HG03457 (cell line): Measurements from ENCODE around the gene PRM2.
"Not testable (repeated sequence)": the region's sequence is repeated elsewhere in the genome, so short reads cannot be mapped to it uniquely, and the experiment has no call there.

Experiments
- ATAC-seq: cut with Tn5 transposase; IDR thresholded peaks from one replicate; pipeline ENCODE4 v1.9.1; 2021; ENCODE audit warnings: moderate number of reproducible peaks; ENCODE audit not compliant: unreplicated experiment

Gene PRM2

GRCh38 chr16:11307639-11308492 lies 31.6 kb upstream of the PRM2 start:
- ATAC-seq = no peak

- no peak for ATAC-seq
Observed at GRCh38 chr16:11306997-11307638, 30.8 kb upstream of the PRM2 start.

DNA sequence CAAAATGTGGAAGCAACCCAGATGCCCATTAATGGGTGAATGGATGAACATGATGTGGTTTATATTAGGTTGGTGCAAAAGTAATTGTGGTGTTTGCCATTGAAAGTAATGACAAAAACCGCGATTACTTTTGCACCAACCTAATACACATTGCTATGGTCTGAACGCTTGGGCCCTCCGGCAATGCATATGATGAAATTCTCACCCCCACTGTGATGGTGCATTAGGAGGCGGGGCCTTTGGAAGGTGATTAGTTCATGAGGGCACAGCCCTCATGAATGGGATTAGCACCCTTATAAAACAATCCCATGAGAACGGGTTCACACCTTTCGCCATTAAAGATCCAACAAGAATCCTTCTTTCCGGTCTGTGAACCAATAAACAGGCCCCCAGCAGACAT lies 30.1 kb upstream of the PRM2 start:
- ATAC-seq = no peak

DNA sequence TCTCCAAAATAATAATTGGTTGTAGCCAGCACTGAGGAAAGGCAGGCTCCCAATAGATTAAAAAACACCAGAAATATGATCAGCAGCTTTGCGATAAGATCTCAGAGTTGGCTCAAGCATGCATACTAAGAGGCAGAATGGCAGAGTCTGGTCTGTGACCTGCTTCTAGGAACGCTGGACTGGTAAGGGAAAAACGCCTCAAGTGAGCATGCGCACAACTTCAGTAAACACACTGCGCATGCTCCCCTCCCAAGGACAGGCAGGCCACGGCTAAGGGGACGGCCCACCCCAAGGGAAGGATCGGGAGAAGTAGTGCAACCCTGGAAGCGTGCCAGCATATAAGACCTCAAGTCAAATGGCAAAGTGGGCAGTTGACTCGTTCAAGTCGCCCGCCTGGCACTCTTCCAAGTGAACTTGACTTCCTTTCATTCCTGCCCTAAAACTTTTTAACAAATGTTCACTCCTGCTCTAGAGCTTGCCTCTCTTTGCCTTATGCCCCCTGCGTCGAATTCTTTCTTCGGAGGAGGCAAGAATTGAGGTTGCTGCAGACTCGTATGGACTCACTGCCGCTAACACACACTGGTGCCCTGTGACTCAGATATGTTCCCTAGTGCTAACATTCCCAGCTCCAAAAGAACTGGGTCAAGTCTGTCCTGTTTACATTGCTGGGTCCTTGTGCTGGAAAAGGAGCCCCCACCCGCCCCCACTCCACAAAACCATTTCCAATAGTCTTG lies 27.3 kb upstream of the PRM2 start:
- ATAC-seq = no peak

DNA sequence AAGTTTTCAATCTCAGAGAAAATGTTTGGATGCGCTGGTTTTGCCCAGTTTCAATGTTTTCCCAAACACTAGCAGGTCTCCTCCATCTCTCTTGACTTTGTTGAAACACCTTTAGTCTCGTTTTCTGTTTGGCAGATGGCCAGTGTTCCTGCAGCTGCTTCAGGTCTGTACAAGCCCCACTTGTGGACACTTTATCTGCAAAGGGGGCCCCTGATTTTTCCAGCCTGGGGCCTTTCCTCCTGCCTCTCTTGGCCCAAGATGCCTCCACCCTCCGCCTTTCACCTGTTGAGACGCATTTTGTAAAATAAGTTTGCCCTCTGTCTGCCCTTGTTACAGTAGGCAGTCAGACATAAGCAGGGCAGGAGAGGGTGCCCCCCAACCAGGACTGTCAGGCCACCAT lies 26.7 kb upstream of the PRM2 start:
- ATAC-seq = no peak

- ATAC-seq = no peak
Observed at GRCh38 chr16:11301645-11302501, 25.6 kb upstream of the PRM2 start.

DNA sequence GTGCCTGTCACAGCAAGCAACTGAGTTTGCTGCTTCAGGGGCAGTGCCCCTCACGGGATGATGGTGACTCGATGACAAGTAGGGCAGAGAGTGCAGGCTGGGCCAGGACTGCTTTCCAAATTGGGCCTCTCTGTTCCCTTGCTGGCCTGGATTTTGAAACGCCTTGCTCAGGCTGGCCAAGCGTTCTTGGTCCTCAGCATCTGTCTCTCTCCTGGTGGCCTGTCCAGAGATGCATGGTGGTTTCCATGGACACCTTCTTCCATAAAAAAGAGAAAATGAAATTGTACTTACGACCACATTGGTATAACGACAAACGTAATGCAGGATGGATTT lies 24.2 kb upstream of the PRM2 start:
- ATAC-seq = no peak

DNA sequence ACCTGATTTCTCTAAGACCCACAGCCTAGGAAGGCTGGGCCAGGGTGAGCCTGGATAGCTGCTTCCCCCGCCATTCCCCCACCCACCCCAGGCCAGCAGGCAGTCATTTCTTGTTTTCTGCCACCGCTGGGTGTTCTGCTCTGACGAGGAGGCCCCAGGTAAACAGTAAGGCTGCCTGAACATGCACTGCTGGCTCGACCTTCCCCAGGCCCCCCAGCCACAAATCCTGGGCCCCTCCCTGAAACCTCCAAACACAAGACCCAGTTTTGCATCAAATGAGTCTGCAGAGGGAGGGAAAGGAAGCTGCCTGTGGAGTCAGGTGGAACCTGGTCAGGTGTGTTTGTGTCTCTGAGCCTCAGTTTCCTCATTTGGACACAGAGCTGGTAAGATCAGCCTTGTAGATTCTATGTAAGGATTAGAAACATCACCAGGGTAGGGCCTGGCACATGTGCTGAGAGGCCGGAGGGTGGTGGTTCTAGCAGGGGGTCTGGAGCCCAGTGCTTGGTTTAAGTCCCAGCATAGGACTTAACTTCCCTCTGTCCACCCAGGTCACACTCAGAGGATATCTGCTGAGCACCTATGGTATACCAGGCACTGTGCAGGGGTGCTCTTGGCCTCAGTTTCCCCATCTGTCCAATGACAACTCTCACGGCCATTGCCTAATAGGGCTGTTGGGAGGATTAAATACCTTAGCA lies 23.7 kb upstream of the PRM2 start:
- ATAC-seq = no peak

DNA sequence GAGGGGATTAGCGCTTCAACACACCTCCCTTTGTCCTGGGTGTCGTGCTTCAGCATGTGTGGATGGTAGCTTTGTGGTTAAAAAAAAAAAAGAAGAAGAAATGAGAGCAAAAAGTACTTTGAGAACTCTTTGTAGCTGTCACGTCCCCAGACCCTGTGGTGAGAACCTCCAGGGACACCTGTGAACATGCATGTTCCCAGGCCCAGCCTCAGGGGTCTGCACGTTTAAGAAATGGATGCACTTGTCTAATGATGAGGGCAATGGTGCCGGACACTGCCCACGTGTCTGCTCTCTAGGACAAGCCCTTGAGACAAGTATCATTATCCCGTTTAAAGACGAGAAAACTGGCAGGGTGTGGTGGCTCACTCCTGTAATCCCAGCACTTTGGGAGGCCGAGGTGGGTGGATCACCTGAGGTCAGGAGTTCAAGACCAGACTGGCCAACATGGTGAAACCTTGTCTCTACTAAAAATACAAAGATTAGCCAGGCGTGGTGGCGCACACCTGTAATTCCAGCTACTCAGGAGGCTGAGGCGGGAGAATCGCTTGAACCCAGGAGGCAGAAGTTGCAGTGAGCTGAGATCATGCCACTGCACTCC lies 22.8 kb upstream of the PRM2 start:
- ATAC-seq = not testable (repeated sequence)

DNA sequence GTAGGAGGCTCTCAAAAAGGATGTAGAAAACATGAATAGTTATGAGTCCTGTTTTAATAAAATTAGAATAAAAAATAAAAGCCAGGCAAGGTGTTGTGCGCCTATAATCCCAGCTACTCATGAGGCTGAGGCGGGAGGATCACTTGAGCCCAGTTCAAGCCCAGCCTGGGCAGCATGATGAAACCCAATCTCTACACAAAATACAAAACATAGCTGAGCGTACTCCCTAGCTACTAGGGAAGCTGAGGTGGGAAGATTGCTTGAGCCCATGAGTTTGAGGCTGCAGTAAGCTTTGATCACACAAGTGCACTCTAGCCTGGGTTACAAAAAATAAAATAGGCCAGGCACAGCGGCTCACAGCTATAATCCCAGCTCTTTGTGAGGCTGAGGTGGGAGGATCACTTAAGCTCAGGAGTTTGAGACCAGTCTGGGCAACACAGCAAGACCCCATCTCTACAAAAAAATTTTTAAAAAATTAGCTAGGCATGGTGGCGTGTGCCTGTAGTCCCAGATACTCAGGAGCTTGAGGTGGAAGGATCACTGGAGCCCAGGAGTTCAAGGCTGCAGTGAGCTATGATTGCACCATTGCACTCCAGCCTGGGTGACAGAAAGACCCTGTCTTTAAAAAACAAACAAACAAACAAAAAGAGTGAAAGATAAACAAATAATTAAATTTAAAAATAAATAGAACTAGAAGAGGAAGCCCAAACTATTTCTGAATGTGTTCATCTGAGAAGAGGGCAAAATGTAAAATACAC lies 22.0 kb upstream of the PRM2 start:
- no peak for ATAC-seq

- ATAC-seq = peak; percentile 64
Observed at GRCh38 chr16:11297492-11298142, 21.3 kb upstream of the PRM2 start.

DNA sequence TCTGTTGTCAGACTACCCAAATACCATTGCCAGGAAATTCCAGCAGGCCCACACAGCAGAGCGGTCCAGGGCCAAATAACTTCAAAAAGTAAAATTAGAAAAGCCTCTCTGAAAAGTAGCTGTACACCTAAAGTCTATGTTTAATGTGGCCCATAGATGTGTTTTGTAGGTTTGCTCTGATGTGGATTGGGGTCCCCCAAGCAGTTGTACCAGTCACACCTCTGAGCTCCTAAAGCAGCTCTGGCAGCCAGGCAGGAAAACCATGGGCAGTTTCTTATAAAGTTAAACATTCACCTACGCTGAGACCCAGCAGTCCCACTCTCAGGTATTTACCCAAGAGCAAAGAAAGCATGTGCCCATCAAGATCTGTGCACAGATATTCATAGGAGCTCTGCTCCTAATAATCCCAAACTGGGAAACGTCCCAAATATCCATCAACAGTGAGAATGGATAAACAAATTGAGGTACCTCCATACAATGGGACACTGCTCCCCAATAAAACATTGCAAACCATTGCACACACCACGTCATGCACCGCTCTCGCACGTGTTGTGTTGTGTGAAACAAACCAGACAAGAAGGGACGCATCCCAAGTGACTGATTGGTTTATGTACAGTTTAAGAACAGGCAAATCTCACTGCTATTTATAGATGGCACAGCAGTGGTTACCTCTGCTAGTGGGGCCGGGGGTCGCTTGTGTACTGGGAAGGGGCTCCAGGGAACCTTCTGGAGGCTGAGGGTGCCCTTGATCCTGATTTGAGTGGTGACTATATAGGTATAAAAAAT lies 20.6 kb upstream of the PRM2 start:
- peak; percentile 16 for ATAC-seq

DNA sequence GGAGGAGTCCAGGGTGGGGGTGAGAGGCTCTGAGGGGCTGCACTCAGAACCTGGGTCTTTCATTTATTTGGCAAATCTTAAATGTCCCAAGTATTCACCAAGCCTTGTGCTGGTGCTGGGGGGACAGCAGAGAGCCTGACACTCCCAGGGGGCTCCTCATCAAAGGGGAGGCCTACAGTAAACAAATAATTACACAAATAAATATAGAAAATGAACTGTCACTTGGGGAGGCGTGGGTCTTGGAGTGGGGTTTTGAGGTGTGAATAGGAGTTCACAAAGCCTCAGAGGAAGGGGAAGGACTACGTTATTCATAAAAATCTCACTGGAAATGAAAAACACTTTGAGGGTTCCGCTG lies 20.0 kb upstream of the PRM2 start:
- ATAC-seq = no peak

- no peak for ATAC-seq
Observed at GRCh38 chr16:11295672-11296071, 19.4 kb upstream of the PRM2 start.

DNA sequence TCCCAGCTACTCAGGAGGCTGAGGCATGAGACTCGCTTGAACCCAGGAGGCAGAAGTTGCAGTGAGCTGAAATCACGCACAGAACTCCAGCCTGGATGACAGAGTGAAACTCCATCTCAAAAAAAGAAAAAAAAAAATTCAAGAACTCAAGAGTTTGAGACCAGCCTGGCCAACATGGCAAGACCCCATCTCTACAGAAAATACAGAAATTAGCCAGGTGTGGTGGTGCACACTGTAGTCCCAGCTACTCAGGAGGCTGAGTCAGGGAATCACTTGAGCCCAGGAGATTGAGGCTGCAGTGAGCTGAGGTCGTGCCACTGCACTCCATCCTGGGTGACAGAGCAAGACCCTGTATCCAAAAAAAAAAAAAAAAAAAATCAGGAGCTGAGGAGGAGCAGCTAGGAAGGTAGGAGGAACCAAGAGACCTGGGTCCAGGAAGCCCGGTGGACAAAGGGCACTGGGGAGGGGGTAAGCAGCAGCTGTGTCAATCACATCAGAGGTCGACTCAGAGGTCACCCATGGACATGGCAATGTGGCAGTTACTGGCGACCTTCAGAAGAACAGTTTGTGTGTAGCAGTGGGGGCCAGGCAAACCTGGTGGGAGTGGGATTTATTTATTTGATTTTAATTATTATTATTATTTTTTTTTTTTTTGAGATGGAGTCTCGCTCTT lies 15.9 kb upstream of the PRM2 start:
- ATAC-seq = no peak

DNA sequence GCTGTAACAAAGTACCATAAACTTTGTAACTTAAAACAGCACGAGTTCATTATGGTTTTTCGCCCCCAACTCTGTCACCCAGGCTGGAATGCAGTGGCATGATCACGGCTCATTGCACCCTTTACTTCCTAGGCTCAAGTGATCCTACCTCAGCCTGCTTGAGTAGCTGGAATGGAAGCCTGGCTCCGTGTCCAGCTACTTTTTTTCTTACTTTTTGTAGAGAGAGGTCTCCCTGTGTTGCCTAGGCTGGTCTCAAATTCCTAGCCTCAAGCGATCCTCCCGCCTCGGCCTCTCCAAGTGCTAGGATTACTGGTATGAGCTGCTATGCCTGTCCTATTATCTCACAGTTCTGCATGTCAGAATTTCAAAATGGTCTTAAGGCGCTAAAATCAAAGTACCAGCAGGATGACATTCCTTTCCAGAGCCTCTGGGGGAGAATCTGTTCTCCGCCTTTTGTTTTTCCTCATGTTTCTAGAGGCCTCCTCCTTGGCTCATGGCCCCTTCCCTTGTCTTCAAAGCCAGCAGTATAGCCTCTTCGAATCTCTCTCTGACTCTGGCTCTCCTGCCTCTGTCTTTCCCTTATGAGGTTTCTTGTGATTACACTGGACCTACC lies 14.9 kb upstream of the PRM2 start:
- no peak for ATAC-seq
